CD4-positive, alpha-beta T cell treated with Interferon alpha-2 for 1 hour (primary cell): ENCODE measurements around the gene DND1.
"Not testable (repeated sequence)": the region's sequence is repeated elsewhere in the genome, so short reads cannot be mapped to it uniquely, and the experiment has no call there.

Source experiments
- DNase-seq, 2 donors: peaks; one replicate each; pipeline ENCODE4 v3.0.0-alpha.2; 2020 to 2022

Gene DND1

GRCh38 chr5:140671472-140672125 lies 1.8 kb downstream of the DND1 start:
- no peak for DNase-seq

GRCh38 chr5:140671035-140671434 lies 2.3 kb downstream of the DND1 start:
- not testable (repeated sequence) for DNase-seq

- peak; percentile 94 for DNase-seq
Measured at GRCh38 chr5:140664359-140665119, 8.8 kb downstream of the DND1 start, which contains the start of gene WDR55. Gene WDR55, plus strand, starts transcription at chr5:140664904. Its CDS starts 9 bp downstream, at chr5:140664913.

- DNase-seq, result no peak
Measured at GRCh38 chr5:140664030-140664358, 9.4 kb downstream of the DND1 start.

- not testable (repeated sequence) for DNase-seq
Measured at GRCh38 chr5:140660371-140660770, 13.0 kb downstream of the DND1 start.

GRCh38 chr5:140658870-140659269 lies 14.5 kb downstream of the DND1 start:
- no peak for DNase-seq

GRCh38 chr5:140647042-140647419 lies 26.3 kb downstream of the DND1 start:
- no peak for DNase-seq

GRCh38 chr5:140642718-140643117 lies 30.7 kb downstream of the DND1 start:
- DNase-seq, result no peak

GRCh38 chr5:140641716-140642115 lies 31.7 kb downstream of the DND1 start:
- DNase-seq, result no peak

GRCh38 chr5:140639148-140639981 lies 34.0 kb downstream of the DND1 start, which contains the start of gene TMCO6:
Gene TMCO6, plus strand, starts transcription at chr5:140639451. Its CDS starts 77 bp downstream, at chr5:140639528.
- DNase-seq, result peak; percentile 97 to 98

- DNase-seq, result not testable (repeated sequence)
Measured at GRCh38 chr5:140638898-140639147, 34.6 kb downstream of the DND1 start.

GRCh38 chr5:140637371-140638100 lies 35.8 kb downstream of the DND1 start:
- DNase-seq, result no peak

GRCh38 chr5:140635291-140636257 lies 37.8 kb downstream of the DND1 start:
- no peak for DNase-seq

GRCh38 chr5:140634103-140634502 lies 39.3 kb downstream of the DND1 start:
- no peak for DNase-seq

GRCh38 chr5:140633501-140633900 lies 39.9 kb downstream of the DND1 start:
- no peak for DNase-seq

- DNase-seq, result peak; percentile 14 to 72
Measured at GRCh38 chr5:140633021-140633471, 40.3 kb downstream of the DND1 start, which contains the start of gene CD14. Gene CD14, minus strand, starts transcription at chr5:140633175. Its CDS starts 104 bp downstream, at chr5:140633071.

GRCh38 chr5:140632366-140633020 lies 40.9 kb downstream of the DND1 start:
- DNase-seq, result peak; percentile 52 to 61

- peak in 1 of 2 donors; percentile 38 for DNase-seq
Measured at GRCh38 chr5:140631831-140632365, 41.5 kb downstream of the DND1 start.

GRCh38 chr5:140631036-140631417 lies 42.3 kb downstream of the DND1 start:
- peak; percentile 4 to 37 for DNase-seq

GRCh38 chr5:140630292-140631035 lies 42.9 kb downstream of the DND1 start:
- DNase-seq, result no peak
